COR-L47 (cell line): ENCODE results near the gene MMS22L.
A peak's percentile ranks its signal among the peaks of the same experiment; 100 is the strongest.
"Not testable (repeated sequence)": the region's sequence is repeated elsewhere in the genome, so short reads cannot be mapped to it uniquely, and the experiment has no call there.

Experiments
- DNase-seq: peaks from one replicate; lab custom pipeline; 2025; lab: John Stamatoyannopoulos, UW

Gene MMS22L

DNA sequence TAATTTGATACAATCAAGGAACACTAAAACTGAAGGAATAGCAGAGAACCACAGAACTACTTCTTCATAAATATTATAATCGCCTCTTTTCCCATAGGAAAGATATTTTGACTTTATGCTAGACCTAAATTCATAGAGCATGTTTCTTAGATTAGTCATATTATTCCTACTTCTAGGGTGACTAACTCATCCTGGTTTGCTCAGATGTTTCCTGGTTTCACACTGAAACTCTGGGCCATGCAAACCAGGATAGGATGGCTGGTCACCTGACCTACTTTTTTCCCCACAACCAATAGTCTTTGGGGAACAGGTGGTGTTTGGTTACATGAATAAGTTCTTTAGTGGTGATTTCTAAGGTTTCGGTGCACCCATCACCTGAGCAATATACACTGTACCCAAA, 42.8 kb downstream of the MMS22L start:
- DNase-seq = no peak

DNA sequence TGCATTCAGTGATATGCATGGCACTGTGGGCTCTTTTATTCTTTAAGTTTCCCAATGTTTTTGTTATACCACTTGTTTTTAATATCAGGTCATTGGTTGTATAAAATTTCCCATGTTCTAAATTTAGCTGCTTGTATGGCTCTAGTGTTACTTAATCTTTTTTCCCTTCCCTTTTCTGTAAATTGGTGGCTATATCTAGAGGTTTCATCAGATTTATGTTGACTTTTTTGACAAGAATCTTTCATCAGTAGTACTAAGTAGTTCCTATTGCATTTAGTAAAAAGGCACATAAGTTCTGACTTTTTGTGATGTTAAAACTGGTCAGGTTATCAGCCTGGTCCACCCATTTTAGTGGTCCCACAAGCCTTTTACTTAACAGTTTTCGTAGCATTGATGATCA, 51.1 kb downstream of the MMS22L start:
- no peak for DNase-seq

DNA sequence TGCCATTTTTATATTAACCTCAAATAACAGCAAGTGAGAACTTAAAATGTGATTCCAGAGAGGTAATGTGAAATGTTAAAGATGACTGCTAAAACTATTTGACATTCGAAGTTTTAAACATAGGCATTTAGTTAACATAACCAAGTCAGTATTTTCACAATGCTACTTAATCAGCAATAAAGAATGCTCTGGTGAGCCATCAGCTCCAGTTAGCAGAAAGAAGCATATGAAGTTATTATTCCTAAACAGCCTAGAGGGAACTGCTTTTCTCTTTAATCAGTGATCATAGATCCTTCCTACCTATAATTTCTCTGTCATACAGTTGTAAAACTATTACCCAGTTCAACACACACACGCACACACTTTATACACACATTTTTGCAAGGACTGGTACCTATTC, 60.1 kb downstream of the MMS22L start:
- no peak for DNase-seq

DNA sequence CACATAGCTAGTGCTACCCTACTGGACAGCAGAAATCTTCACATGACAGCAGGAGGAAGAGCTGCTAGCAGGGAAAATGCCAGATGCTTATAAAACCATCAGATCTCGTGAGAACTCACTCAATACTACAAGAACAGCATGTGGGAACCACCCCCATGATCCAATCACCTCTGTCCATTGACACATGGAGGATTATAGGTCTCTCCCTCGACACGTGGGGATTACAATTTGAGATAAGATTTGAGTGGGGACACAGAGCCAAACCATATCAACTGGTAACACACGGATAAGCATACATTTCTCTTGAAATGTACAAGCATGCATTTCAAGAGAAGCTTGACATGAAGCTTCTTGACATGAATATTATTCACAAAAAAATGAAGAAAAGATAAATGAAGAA, 64.1 kb downstream of the MMS22L start:
- no peak for DNase-seq

DNA sequence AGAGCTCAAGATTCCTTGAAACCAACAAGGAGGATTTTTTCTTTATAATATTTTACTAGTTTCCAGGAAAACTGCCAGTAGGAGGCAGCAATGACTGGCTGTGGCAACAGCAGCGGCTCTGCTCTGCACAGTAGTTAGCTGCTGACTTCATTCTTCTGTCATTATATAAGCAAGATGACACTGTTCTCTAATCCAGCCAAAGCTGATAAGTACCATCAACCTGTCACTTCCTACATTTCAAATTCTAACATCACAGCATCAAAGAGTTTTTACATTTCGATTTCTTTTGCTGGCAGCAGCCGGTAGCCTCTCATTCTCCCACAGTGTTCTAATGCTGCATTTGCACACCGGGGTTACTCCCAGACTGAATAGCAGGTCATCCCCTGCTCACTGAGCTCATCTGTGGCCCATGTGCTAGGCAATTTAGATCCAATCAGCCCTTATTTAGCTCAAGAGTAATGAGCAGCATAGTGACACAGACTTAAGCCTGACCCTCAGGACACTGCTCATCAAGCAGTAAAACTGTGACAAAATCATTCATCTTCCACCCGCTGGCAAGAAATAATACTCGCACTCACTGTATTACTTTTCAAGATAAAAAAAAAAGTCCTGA, 67.8 kb downstream of the MMS22L start:
- peak; percentile 6 for DNase-seq

DNA sequence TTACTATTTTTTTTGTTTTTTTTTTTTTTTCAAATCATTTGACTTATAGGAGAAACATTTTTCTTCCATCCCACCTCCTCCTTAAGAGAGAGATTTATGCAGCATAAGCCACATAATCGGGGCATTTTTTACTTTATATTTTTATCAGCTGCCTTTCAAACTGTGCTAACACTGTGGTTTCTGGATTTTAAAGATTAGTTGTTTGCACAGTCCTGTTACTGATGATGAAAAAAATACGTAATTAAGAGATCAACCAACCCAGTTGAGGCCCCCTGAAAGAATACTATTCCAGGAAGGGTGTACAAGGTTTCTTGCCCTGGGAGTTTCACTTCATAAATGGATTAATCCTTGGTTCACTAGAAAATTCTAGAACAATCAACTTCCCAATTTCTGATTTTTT, 68.3 kb downstream of the MMS22L start:
- no peak for DNase-seq

DNA sequence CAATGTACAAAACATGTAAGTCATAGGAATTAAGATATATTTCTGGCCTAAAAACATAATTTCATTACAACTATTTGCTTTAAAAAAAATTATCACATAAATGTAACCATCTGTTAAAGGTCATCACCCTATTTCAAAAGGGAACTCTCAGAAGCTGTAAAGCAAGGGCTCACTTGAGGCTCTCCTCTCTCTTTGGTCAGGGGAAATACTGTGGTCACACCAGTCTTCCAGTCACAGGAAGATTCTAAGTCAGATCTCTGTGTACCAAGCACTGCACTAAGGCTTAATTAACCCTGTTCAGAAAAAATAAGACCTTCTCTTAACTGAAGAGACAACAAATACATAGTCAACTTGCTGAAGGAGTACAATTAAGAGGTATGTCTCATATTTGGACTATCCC, 75.6 kb downstream of the MMS22L start:
- no peak for DNase-seq

DNA sequence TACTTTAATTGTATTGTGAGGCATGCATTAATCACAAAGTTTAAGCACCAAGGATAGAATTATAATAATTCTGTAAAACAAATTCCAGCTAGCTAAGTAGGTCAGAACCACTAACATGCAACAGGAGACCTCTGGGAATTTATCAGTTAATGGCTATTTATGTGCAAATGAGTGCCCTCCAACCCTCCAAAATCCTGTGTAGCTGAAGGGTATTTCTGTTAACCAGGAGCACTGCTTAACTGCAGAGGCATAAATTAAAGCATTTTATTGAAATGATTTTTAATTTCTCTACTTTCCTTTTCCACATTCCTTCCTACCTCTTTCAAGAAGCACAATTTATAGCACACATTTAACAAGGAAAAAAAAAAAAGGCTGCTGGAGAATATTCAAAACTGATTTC, 77.0 kb downstream of the MMS22L start:
- no peak for DNase-seq

DNA sequence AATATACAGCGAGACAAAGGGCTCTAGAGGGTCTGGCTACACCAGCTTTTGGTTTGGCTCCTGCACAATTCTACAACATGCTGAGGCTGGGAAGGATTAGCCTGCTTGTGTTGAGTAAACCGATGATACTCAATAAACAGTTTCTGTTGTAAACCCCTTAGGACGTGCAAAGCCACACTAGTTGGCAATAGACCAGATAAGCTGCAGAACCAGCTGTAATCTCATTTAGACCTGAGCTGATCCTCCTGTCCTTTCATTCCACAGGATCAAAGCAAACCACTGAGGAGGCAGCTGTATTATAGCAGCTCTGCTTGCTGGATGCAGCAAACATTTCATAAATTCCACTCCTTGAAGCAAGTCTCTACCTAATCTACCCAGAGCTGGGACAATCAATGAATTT, 79.7 kb downstream of the MMS22L start:
- DNase-seq = peak; percentile 17

DNA sequence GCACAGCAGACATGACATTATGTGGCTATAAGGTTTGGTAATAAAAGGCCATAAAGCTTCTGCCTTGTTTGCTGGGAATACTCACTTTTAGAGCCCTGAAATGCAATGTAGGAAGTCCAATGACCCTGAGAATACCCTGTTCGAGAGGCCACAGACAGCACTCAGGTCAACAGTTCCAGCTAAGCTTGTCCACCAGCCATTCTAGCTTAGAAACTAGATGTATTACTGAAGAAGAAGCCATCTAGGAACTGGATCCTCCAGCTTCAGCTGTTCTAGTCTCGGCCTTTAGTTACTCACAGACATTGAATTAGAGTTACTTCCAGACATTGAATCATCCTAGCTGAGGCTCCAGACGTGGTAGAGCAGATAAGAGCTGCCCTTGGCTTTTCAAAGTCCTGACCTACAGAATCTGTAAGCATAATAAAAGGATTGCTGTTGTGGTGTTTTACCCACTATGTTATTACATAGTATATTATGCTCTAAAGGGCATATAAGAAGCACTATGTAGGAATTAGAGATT, 84.9 kb downstream of the MMS22L start:
- no peak for DNase-seq

DNA sequence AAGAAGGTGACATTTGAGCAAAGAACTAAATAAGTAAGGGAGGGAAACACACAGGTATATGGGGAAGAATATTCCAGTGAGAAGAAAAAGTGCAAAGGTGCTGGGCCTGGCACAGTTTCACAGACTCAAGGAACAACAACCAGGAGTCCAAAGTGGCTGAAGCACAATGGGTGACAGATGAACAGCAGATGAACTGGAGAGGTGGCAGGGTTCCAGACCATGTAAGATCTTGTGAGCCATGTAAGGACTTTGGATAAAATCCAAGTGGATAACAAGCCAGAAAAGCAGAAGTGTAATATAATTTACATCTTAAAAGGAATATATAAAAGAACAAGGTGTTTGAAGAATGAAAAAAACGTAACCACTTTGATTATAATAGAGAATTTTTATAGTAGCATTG, 87.9 kb downstream of the MMS22L start:
- DNase-seq = peak; percentile 10

DNA sequence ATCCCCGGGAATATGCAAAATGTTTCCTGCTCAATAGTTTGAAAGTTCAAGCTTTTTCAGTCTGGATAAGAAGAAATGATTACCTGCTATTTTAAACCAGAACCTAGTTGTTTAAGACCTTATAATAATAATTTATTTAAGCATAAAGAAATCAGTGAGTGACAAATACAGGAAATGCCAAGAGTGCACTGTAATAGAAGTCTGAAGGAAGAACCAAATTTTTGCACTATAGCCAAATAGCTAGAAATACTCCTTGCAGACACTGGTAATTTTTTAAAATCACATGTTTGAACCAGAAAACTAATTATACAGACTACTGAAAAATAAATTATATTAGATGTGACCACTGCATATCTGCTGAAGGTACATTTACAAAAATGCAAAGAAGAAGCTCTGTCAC, 93.2 kb downstream of the MMS22L start:
- no peak for DNase-seq

DNA sequence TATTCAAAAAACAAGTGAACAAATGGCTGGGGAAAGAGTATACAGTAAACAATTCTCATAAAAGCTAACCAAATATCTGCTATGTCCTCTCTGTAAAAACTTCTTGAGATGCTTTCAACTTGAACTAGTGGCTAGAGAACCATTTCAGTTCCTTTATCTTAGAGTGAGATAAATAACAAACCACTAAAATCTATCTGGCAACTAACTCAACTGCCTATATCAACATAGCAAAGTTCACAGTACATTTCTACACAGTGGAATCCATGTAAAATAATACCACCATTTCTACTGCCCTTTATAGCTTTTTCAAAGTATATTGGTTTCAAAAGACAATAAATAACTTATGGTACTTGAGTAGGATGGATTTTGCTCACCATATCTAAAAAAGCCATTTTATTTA, 95.1 kb downstream of the MMS22L start:
- DNase-seq = no peak

DNA sequence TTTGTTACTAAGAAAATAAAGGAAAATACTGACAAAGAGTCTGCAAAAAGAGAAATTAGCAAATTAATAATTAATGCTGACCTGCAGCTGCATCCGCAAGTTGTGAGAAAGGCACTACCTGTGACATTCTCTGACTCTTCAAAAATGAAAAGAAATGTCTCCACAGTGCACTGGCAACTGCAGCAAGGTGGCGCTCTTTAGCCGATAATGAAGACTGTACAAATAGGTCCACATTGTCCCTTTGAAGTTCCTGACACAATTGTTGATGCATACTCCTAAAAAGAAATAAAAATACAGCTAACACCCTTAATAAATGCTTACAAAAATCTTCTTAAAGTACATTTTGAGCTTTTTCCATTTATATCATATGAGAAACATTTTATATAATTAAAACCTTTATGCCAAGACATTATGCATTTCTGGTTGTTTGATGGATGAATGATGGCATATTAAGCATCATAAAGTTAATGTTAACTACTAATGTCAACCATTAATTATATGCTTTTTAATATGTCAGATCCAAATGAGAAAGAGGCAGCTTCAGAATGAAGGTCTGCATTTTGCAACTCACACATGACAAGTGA, 96.5 kb downstream of the MMS22L start:
- DNase-seq = peak; percentile 72

DNA sequence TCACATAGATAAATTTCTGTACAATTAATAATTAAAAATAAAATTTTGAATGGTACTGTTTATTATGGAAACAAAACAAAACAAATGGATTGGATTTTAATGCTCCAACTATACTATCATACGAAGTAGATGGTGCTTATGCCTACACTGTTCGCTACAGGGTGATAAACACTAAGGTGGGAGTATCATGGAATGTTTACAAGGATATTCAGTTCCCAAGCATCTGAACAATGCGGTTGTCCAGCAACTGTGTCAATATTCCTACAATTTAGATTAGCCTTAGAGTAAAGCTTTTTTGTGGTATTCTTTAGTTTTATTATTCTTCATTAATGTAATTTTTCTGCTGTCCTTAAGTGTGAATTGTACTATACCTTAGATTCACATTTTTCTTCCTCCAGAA, 105.1 kb downstream of the MMS22L start:
- DNase-seq = no peak

DNA sequence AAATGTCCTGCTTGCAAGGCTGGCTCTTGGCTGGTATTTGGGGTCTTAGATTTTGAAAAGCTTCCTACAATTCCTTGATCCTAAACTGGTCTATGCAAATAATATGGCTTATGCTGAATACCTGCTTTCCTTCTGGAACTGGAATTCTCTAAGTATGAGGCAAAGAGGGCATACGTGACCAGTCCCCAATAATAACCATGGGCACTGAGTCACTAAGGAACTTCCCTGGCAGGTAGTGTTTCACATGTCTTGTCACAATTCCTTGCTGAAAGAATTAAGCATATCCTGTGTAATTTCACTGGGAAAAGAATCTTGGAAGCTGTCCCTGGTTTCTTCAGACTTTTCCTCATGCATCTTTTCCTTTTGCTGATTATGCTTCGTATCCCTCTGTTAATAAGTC, 106.5 kb downstream of the MMS22L start:
- no peak for DNase-seq

DNA sequence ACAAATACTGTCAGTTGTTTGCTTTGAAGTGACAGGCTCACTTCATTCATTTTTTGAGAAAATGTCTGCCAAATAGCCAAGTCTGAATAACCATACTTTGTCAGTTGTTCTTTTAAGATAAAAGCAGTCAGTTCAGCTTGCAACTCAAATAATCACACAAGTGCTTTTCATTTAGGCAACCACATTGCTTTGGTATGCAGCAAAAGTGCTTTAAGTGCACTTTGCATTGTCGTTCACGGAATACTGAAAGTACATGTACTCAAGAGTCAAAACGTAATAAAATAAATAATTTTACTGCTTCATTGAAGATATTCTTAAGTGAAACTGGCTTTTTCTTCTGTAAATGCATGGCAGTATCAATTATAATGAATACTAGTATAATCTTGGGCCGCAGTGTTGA, 107.2 kb downstream of the MMS22L start:
- DNase-seq = no peak

DNA sequence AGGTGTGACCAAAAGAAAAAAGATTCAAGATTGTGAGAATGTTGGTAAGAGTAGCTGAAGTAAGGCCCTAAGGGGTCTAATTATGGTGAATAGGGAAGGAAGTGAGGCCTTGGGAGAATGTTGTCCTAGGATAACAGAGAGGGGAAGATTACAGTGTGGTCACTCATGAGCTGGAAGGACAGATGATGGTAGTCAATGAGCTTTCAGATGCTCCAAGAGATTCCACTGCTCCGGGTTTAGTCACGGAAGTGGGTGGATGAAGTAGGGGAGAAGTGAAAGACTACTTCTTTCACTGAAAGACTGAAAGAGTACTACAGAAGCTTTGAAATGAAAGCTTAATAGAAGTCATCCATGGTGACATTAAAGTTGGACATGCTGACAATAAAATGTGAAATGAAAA, 108.5 kb downstream of the MMS22L start:
- no peak for DNase-seq

DNA sequence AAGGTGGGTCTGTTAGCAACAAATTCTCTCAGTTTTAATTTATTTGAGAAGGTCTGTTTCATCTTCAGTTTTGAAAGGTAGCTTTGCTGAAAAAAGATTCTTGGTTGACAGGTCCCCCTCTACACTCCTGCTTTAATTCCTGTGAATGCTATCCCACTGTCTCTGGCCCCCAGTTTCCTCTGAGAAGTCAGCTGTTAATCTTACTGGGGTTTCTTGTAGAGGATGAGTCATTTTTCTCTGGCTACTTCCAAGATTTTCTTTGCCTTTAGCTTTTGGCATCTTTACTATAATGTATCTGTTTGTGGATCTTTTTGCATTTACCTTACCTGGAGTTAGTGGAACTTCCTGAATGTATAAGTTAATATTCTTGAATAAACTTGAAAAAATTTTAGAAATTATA, 122.7 kb downstream of the MMS22L start:
- DNase-seq = no peak

DNA sequence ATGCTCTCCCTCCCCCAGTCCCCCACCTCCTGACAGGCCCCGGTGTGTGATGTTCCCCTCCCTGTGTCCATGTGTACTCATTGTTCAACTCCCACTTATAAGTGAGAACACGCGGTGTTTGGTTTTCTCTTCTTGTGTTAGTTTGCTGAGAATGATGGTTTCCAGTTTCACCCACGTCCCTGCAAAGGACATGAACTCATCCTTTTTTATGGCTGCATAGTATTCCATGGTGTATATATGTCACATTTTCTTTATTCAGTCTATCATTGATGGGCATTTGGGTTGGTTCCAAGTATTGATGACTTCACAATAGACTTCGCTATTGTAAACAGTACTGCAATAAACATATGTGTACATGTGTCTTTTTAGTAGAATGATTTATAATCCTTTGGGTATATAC, 127.6 kb downstream of the MMS22L start:
- DNase-seq = not testable (repeated sequence)

DNA sequence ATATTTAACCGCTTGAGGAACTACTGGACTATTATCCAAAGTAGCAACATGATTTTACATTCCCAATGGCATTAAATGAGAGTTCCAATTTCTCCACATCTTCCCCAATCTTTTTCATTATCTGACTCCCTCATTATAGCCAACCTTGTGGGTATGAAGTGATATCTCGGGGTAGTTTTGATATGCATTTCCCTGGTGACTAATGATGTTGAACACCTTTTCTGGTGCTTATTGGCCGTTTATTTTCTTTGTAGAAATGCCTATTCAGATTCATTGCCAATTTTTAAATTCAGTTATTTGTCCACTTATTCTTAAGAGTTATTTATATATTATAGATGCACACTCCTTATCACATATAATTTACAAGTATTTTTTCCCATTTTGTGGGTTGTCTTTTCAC, 129.0 kb downstream of the MMS22L start:
- no peak for DNase-seq

DNA sequence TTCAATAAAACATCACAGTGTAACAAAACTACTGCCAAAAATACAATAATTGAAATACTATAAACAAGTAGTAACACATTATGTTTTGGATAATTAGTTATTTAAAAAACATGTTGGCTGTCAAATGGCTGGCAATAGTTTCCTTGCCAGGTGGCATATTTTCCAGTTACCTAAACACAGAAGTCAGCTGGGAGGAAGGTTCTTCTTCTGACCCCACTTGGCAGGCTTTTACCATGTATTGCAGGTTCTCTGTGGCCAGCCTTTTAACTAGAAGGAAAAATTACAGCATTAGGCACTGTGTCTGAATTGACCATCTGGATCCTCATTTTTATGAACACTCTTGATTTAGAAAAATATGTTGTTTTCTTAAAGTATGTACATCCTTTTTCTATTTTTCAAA, 131.4 kb downstream of the MMS22L start:
- no peak for DNase-seq

DNA sequence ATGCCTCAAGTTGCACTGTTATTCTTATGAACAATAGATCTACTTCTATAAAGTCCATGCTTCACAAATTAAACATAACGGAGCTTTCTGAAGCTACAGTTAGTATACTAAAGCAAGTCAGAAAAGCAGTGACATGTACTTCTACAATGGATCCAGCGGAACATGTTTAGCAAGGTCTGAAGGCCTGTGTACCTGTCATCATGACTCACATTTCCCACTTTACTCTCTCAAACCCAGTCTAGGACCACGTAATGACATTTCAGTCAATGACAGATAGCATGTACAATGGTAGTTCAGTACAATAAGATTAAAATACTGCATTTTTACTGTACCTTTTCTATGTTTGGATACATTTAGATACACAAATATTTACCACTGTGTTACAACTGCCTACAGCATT, 132.1 kb downstream of the MMS22L start:
- no peak for DNase-seq

DNA sequence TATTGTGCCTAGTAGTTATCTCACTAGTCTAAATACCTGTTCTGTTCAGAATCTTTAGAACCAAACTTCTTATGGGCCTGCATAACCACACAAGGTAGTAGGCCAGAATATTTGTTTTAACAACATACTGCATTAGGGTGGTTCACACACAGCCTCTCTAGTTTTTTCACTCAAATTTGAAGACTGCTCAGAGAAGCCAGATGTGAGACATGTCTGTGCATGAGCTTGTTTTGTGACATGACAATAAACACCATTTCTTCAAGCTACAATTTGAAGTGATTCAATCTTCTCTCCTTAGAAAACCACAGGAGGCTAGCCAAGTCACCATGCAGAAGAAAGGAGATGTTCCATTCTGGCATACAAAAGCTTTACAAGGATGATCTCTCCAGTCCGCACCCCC, 135.6 kb downstream of the MMS22L start:
- DNase-seq = no peak
